GM21723 (cell line): ENCODE data around the gene ZBTB39.
"Not testable (repeated sequence)": the region's sequence is repeated elsewhere in the genome, so short reads cannot be mapped to it uniquely, and the experiment has no call there.

Source experiments
- ATAC-seq: cut with Tn5 transposase; IDR thresholded peaks from one replicate; pipeline ENCODE4 v1.9.1; 2021; ENCODE audit warnings: mild to moderate bottlenecking, moderate library complexity; ENCODE audit not compliant: unreplicated experiment

ZBTB39 gene

DNA sequence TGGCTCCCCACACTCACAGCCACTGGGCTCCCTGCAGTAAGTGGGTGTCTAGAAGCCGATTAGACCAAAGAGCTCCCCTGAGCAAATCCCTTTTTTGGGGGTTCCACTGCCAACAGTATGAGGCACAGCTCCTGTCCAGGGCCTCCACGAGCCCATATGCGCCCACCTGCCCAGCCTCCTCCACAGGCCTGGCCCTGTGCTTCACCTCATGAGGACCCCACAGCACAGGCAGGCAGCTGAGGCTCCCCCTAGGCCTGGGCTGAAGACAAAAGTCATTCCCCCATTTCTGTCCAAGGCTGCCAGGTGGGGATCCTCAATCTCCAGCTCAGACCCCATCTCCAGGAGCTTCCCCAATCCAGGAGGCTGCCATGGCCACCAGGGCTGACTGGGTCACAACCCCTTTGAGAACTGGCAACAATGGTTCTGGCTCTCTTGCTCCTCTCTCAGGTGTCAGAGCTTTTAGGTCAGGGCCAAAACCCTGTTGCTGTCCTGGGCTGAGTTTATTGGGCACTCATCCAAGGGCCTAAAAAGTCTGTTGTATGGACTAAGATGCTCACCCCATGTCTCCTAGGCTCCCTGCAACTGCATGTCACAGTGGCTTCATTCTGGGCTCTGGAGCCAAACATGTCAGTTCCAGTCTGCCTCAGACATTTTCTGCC is 23.6 kb downstream of the ZBTB39 start:
- not testable (repeated sequence) for ATAC-seq

DNA sequence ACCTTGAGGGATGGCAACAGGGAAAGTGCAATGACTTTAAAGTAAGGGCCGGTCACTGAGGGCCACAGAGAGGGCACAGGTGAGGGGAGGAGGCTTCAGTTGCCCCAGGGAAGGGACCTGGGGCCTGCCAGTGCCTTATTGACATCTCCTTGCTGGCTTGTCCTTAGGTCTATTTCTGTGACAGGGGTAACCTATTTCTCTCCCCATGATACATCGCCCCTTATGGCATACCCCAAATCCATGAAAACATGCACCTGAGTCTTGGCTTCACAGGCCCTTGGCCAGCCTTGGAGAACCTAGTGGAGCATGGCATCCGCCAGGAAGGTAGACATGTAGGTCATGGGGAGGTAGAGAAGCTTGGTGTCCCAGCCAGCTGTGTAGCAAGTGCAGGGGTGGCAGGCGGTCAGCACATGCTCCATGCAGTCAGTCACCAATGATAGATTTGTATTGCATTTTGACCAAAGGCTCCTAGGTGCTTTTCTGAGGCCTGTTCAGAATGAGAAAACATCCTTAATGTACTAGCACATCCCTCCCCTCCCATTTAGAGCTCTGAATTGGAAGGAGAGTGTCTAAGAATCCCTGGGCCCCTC is 25.3 kb downstream of the ZBTB39 start:
- ATAC-seq: no peak

DNA sequence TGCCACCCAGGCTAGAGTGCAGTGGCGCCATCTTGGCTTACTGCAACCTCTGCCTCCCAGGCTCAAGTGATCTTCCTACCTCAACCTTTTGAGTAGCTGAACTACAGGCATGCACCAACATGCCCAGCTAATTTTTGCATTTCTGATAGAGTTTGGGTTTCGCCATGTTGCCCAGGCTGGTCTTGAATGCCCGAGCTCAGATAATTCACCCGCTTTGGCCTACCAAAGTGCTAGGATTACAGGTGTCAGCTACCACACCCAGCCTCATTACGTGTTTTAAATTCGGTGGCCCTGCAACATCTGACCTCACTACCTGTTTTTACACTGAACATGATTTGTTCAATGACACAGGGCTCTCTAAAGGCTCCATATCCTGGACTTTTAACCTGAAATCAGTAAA is 26.1 kb downstream of the ZBTB39 start:
- no peak for ATAC-seq

GRCh38 chr12:56979628-56980027 is 26.7 kb downstream of the ZBTB39 start:
- ATAC-seq: no peak

GRCh38 chr12:56978397-56979138 is 27.8 kb downstream of the ZBTB39 start:
- no peak for ATAC-seq

DNA sequence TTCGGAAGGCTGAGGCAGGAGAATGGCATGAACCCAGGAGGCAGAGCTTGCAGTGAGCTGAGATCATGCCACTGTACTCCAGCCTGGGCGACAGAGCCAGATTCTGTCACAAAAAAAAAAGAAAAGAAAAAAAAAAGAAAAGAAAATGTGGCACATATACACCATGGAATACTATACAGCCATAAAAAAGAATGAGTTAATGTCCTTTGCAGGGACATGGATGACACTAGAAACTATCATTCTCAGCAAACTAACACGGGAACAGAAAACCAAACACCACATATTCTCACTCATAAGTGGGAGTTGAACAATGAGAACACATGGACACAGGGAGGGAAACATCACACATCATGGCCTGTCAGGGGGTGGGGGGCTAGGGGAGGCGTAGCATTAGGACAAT is 29.0 kb downstream of the ZBTB39 start:
- ATAC-seq: not testable (repeated sequence)

DNA sequence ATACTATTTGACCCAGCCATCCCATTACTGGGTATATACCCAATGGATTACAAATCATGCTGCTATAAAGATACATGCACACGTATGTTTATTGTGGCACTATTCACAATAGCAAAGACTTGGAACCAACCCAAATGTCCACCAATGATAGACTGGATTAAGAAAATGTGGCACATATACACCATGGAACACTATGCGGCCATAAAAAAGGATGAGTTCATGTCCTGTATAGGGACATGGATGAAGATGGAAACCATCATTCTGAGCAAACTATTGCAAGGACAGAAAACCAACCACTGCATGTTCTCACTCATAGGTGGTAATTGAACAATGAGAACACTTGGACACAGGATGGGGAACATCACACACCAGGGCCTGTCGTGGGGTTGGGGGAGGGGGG is 32.1 kb downstream of the ZBTB39 start:
- not testable (repeated sequence) for ATAC-seq

- not testable (repeated sequence) for ATAC-seq
Observed at GRCh38 chr12:56968910-56969309, 37.4 kb downstream of the ZBTB39 start.

- not testable (repeated sequence) for ATAC-seq
Observed at GRCh38 chr12:56965997-56966642, 40.2 kb downstream of the ZBTB39 start.

DNA sequence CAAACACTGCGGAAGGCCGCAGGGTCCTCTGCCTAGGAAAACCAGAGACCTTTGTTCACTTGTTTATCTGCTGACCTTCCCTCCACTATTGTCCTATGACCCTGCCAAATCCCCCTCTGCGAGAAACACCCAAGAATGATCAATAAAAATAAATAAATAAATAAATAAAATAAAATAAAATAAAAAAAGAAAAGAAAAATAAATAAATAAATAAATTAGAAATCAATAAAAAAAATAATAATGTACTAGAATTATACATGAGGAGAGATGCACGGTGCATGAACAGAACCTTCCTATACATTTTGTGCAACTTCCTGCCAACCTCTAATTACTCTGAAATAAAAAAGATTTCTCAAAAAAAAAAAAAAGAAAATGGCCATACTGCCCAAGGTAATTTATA is 41.2 kb downstream of the ZBTB39 start:
- ATAC-seq: not testable (repeated sequence)

- not testable (repeated sequence) for ATAC-seq
Observed at GRCh38 chr12:56963557-56963956, 42.8 kb downstream of the ZBTB39 start.

DNA sequence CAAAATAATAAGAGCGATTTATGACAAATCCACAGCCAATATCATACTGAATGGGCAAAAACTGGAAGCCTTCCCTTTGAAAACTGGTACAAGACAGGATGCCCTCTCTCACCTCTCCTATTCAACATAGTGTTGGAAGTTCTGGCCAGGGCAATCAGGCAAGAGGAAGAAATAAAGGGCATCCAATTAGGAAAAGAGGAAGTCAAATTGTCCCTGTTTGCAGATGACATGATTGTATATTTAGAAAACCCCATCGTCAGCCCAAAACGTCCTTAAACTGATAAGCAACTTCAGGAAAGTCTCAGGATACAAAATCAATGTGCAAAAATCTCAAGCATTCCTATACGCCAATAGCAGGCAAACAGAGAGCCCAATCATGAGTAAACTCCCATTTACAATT is 44.1 kb downstream of the ZBTB39 start:
- not testable (repeated sequence) for ATAC-seq

- no peak for ATAC-seq
Observed at GRCh38 chr12:56958422-56958821, 47.9 kb downstream of the ZBTB39 start.

DNA sequence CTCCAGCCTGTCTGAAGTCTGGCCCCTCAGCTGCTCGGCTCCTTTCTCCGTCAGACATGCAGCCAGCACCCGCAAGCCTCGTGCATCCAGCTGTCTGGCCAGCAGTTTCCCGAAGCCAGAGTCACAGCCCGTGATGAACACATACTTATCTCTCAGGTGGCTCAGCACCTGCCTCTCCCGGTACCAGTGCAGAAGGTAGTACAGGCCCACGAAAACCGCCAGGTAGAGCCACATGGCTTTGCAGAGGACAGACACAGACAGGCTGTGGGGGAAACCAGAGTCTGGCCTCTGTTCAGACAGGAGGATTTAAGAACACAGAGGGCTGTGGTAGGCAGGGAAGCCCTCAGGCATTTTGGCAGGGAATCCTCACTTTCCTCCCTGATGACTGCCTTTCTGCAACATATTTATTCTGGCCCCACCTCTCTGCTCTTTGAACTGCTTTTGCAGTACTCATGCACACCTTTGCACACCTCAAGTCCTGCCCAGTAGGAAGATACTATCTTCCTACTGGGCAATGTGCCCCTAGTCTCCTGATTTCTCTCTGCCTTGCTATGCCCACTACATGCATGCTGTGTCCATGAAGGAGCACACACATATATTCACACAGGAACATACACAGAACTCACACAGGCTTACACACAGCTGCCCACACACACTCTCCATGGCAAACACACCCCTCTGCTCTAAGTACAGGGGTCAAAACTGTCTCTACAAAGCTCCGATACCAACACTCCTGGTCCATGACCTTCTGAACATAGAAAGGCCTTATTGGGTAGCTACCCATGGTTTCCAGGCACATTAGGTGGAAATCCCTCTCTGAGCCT is 48.9 kb downstream of the ZBTB39 start, which contains the start of gene RDH16:
RDH16 (minus strand) TSS at position 380 of the 824 bp plus-strand sequence; CDS start at position 234, 146 bp downstream.
- ATAC-seq: no peak

DNA sequence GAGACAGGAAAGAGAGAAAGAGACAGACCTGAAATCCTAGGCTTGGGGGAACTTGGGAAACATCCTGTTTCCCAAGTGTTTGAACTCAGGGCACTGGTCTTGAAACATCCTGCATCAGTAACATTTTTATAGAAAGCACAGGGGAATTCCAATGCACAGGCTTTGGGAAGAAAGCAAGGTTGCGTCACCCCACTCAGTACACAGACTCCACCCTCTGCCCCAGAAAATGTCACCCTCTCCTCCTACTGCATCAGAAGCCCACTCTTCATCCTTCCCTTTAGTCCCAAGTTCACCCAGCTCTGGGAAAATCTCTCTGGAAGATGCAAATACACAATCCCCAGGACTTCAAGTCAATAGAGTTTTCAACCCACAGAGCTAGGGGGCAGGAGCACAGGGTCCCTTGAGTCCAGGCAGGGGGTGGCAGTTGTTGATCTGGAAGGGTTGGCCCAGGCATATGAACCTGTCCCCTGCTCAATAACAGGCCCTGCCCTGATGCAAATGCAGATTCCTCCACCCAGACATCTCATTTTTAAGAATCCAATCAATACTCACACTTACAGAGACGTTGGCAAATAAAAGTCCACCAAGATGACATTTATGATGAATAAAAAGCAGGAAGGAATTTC is 50.6 kb downstream of the ZBTB39 start:
- no peak for ATAC-seq

DNA sequence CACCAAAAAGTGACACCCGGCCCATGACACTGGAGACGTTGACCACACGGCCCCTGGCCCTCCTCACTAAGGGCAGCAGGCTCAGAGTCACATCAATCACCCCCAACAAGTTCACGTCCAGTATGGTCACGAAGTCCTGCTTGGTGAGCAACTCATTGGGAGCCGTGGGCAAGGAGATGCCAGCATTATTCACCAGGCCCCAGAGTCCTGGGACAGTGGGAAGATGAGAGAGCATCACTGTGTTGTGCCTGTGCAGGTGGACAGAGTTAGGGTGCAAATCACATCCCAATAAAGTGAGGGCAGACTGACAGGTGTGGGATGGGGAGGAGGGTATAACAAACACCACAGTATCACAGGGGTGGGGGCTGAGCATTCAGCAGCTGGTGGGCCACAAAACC is 51.4 kb downstream of the ZBTB39 start:
- no peak for ATAC-seq

DNA sequence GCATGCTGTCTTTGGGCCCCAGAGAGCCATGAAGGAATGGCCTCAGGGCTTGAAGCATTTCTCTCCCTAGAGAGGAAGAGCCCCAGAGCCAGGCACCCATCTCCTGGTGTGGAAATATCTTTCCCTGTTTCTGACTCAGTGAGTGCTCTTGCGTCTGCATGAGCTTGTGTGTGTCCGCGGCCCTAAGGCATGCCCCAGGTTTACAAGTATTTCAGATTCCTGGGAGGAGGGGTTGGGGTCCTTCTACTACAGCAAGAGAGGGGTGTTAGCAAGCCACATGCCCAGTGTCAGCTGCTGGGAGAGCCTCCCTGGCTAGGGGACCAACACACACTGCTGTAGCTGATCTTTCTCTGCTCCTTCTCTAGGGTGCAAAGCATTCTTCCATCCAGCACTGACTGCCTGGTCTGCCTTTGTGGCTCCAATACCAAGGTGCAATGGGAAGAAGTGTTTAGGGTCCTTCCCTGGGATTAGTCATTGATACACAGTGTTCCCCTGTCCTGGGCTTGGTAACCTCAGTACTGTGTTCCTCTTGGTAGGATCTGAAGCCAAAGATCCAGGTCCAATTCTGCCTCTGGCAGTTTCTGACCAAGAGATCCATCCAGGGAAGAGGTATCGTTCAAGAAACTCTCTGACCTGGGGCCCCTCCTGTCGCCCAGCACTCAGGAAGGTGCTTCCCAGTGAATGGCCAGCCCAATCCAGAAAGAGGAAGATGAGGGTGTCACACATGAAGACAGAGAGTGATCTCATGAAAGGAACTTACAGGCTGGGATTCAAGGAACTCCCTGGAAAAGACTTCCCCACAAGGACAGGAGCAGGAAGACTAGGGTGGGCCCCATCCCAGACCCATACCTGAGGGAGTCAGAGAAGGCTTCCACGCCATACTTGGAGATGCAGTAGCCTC is 52.0 kb downstream of the ZBTB39 start:
- no peak for ATAC-seq

- ATAC-seq: no peak
Observed at GRCh38 chr12:56953314-56953713, 53.0 kb downstream of the ZBTB39 start.
